Kasumi-1 (cell line): Measurements from ENCODE around the gene TMEM163.
"Not testable (repeated sequence)": the region's sequence is repeated elsewhere in the genome, so short reads cannot be mapped to it uniquely, and the experiment has no call there.

Experiments
- DNase-seq, 2 experiments: peaks; one replicate each; lab custom pipeline; 2025; lab: John Stamatoyannopoulos, UW

The TMEM163 gene

DNA sequence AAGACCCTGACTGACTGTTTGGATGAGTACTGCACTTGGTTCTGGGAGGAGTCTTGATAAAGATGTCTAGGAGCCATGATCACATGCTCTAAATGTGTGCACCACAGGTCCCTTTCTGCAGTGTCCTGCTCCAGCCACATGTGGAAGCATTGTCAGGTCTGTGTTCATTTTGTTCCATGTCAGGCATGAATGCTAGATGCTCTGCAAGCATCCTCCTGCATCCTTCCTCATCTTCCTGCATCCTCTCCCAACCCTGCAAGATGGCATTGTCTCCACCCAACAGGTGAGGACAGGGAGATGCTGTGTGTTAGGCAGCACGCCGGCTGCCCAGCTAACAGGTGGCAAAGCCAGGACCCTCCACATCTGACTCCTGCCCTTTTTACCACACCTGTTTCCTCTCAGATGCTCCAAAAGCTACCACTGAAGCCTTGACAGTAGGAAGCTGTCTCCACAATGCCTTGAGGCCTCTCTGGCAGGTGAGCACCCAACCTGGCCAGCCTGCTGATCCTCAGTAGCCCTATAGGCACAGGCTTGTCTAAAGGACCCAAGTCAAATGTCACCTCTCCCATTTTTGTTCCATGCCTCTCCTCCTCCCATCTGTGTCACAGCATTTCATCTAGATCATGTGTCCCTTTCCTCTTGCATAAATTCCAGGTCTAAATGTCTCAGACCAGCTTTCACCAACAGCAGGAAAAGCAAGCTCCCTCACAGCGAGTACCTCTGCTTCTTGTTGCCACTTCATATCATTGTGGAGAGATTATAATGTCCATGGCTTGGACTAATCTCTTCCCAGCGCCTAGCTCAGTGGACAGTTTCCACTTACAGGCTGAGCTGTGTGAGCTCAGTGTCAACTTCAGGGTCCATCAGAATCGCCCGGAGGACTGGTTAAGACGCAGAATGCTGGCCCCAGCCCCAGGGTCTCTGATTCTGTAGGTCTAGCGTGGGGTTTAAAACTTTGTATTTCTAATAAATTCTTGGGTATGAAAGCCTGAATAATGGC lies 55.0 kb downstream of the TMEM163 start:
- no peak for DNase-seq

DNA sequence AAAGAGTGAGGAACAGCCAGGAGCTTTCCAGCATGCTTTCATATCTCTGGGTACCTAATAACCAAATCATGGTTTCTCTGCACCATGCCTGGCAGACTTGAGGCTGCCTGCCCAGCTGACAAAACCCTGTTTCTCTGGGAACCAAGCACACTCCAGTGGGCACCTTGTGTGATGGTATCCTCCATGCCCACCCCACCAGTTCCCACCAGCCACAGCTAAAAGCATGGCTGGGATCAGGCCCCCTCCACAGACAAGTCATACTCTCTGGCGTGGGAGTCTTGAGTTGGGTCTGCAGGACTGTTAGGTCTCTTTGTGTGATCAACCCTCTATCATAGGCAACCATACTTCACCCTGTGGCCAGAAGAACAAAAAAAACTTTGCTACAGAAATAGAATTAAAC lies 56.0 kb downstream of the TMEM163 start:
- no peak for DNase-seq

- no peak for DNase-seq
Measured at GRCh38 chr2:134660626-134661402, 58.0 kb downstream of the TMEM163 start.

DNA sequence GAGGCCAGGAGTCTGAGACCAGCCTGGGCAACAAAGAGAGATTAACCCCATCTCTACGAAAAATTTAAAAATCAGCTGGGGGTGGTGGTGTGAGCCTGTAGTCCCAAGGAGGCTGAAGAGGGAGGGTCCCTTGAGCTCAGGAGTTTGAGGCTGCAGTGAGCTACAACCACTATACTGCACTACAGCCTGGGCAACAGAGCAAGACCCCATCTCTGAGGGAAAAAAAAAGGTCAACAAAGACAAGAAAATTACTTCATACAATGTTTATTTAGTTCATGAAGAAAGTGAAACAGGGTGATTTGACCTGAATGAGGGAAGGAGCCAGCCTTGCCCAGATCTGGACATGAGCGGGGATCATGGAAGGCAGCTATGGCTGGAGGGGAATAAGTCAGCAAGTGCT lies 59.1 kb downstream of the TMEM163 start:
- DNase-seq: no peak

DNA sequence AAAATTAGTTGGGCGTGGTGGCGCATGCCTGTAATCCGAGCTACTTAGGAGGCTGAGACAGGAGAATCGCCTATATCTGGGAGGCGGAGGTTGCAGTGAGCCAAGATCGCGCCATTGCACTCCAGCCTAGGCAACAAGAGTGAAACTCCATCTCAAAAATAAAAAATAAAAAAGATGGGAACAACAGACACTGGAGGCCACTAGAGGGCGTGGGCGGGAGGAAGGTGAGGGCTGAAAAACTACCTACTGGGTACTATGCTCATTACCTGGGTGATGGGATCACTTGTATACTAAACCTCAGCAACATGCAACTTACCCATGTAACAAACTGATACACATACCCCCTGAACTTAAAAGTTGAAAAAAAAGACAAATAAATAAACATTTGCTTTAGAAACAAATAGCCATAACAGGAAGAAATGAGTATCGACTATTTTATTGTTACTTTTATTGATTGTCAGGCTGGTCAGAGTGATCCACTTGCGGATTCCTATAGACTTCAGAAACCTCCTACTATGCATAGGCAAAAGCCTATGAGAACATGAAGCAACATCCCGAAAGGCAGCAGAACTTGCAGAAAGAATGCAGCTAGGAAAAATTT lies 61.0 kb downstream of the TMEM163 start:
- peak; percentile 40 to 75 for DNase-seq

GRCh38 chr2:134656391-134656790 lies 62.4 kb downstream of the TMEM163 start:
- DNase-seq: not testable (repeated sequence)

DNA sequence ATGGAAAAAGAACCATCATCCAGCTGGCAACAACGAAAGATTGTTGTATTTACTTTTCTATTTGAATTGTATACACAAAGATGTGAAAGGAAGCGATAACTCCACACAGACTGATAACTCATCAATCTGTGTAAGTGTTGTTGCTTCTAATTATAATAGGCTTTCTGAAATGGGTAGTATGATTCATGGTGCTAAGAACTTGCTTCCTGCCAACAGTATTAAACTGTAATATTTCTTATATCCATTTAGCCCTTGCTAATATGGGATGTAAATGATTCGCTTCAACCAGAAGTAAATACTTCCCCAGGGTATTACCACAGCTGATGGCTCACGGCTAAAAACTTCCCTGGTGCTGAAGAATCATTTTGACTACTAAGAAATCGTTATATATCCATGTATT lies 70.2 kb downstream of the TMEM163 start:
- DNase-seq: no peak

GRCh38 chr2:134647607-134648256 lies 71.1 kb downstream of the TMEM163 start:
- no peak for DNase-seq

GRCh38 chr2:134642938-134643337 lies 75.9 kb downstream of the TMEM163 start:
- DNase-seq: no peak

DNA sequence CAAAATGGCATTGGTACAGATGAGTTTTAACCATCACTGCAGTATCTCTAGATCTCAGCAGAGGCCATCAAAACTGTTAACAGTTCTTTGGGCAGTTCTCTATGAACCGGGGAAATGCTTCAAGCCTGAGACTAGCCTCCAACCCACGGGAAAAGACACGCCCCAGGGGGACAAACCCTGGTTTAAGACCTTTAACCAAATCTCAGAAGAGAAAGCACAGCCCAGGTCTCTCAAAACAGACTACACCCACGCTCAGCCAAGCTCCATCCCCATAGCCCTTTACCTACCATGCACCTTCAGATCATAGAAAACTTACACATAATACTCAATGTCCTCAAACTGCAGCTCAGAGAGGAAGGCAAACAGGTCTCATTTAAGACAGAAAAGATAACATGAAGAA lies 78.3 kb downstream of the TMEM163 start:
- no peak for DNase-seq

GRCh38 chr2:134639265-134639664 lies 79.5 kb downstream of the TMEM163 start:
- no peak for DNase-seq

GRCh38 chr2:134636714-134637113 lies 82.1 kb downstream of the TMEM163 start:
- DNase-seq: no peak

DNA sequence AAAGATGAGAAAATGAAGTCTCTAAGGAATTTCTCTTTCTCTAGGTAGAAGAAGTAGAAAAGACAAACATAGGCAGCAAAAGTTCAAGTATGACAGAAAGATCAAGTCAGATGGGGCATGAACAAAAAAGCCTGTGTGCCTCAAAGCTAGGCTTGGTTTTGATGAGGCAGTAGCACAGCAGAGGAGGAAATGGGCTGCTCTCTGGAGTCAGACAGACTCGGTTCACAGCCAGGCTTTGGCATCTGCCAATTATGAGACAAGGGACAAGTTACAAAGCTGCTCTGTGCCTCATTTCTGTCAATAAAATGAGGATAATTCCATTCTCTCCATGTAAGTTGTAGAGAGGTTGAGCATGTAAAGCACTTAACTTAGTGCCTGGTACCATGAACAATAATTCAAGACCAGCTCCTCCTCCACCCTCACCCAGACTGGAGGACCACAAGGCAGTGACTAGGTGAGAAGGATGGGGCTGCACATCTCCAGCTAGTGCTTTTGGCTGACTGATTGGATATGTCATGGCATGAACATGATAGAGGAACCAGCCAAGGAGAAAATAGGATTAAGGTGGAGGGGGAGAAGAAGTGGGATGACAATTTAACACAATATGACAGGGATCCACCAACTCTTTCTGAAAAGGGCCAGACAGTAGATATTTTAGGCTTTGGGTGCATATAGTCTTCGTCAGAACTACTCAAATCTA lies 84.6 kb downstream of the TMEM163 start:
- DNase-seq: no peak

- DNase-seq: no peak
Measured at GRCh38 chr2:134630504-134631159, 88.2 kb downstream of the TMEM163 start.

- DNase-seq: no peak
Measured at GRCh38 chr2:134628453-134628852, 90.3 kb downstream of the TMEM163 start.

DNA sequence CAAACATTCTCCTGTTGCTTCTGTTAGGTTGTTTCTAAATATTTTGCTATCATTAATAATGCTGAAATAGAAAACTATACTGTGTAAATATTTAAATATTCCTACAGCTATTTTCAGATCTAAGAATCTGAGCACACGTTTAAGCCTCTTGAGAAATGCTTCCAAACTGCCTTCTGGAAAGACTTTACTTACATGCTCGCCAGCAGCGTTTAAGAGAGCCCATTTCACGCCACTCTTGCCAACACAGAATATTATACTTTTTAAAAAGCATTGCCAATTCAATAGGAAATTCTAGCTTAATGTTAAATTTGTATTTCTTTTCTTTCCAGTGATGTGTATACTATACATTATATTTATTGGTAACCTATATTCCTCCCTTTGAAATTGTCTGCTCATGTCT lies 92.0 kb downstream of the TMEM163 start:
- no peak for DNase-seq

- no peak for DNase-seq
Measured at GRCh38 chr2:134625311-134625710, 93.5 kb downstream of the TMEM163 start.

DNA sequence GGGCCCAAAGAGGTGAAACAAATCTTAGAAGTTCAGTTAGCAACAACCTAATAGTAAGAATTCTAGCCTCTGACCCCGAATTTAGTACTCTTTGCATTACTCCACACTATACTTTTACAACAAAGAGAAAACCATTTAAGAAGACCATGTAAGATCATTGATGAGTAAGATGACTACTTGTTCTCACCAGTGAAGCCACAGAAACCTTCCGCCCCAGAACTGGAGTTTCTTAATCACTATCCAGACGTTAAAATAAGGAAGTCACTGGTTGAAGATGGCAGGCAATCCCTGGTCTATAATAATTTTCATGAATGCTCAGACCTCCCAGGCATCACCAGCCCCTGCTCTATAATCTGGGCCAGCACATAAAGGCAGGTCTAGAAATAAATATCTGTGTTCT lies 95.0 kb downstream of the TMEM163 start:
- DNase-seq: peak; percentile 15 to 42

DNA sequence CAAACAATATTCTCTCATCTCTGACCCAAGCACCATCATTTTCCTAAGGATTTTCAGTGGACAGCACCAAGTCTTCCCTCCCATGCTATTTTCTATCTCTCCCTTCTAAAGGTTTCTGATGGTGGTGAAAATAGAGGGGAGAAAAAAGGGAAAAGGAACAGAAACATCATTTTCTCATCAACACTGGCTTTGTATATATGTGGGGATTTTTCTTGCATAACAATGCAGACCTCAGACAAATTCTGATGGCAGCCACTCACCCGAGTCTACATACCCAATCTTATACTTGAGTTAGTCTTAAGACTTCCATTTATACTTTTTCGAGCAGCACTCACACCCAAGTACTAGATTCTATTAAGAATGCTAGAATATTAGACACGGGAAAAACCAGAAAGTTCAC lies 95.8 kb downstream of the TMEM163 start:
- no peak for DNase-seq

DNA sequence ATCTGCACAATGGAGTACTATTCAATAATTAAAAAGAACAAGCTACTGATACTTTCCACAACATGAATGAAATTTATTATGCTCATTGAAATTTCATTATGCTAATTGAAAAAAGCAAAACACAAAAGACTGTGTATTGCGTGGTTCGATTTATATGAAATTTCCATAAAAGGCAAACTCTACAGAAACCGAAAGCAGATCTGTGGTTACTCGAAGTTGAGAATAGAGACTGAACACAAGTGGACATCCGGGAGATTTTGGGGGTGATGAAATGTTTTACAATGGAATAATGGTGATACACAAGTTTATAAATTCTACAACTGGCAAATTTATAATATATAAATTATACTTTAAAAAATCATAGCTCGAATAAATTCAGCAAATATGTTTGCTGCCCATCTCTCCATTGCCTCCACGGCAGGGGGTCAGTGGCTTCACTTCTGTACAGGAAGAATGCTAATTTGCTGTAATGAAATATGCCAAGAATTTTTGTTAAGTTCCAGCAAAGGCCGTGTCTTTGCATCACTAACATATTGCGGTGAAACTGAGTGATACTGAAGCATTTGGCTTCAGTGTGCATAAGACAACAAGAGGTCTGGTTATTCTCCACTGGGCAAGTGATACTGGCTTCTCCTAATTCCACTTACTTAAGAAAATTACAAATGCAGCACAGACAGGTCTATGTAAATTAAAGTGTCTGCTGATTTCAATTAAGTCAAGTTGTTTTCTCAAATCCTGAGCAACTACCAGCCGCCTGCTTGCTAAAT lies 96.7 kb downstream of the TMEM163 start:
- DNase-seq: no peak
